CD4-positive, CD25-positive, alpha-beta regulatory T cell (primary cell): ENCODE results near the gene SLC22A17. TPM values are rescaled to one million over a fixed set of nuclear protein-coding genes. Genes with fewer than 3 reads are reported as not detected.

Experiments
- ATAC-seq, 2 donors: fragments of 150-1000 bp; cut with Tn5 transposase; one replicate each; pipeline ENCODE4 v1.10.0; 2021; ENCODE audit warnings: low read depth in 2 of 2, moderate number of reproducible peaks in 2 of 2, moderate library complexity in 1 of 2
- DNase-seq, 3 donors: peaks; one replicate each; pipeline versions ENCODE4 v3.0.0 to v3.0.0-alpha.2; 2012 to 2022; ENCODE audit warnings: mixed read lengths in 1 of 3
- H3K27ac ChIP-seq: one replicate; pipeline ENCODE4 v1.7.0; 2013; ENCODE audit warnings: mild to moderate bottlenecking, low read length; ENCODE audit not compliant: insufficient read depth, poor library complexity, severe bottlenecking
- H3K27me3 ChIP-seq: one replicate; pipeline ENCODE4 v1.7.0; 2013; ENCODE audit warnings: low read length; ENCODE audit not compliant: control insufficient read depth, insufficient read depth
- H3K36me3 ChIP-seq: one replicate; pipeline ENCODE4 v1.7.0; 2013; ENCODE audit warnings: mild to moderate bottlenecking, low read length, moderate library complexity; ENCODE audit not compliant: control insufficient read depth, insufficient read depth
- H3K4me1 ChIP-seq: 2 replicates; pipeline ENCODE4 v1.7.0; 2013; ENCODE audit warnings: mild to moderate bottlenecking, low read length; ENCODE audit not compliant: insufficient read depth, control insufficient read depth, poor library complexity, severe bottlenecking
- H3K4me3 ChIP-seq: one replicate; pipeline ENCODE4 v1.7.0; 2013; ENCODE audit warnings: low read depth, mild to moderate bottlenecking, low read length, moderate library complexity
- H3K9me3 ChIP-seq, 2 experiments: 1 replicate in 1 of 2; 2 replicates in 1 of 2; pipeline ENCODE4 v1.7.0; 2013; ENCODE audit warnings: low read length in 2 of 2, mild to moderate bottlenecking in 1 of 2, moderate library complexity in 1 of 2; ENCODE audit not compliant: control insufficient read depth in 2 of 2
- H3K27ac Mint-ChIP-seq, 3 donors: one replicate each; pipeline ENCODE4 v1.8.0; 2020 to 2022; ENCODE audit warnings: mild to moderate bottlenecking in 3 of 3, mixed read lengths in 3 of 3, moderate library complexity in 2 of 3
- H3K27me3 Mint-ChIP-seq: one replicate; pipeline ENCODE4 v1.8.0; 2022; ENCODE audit warnings: mild to moderate bottlenecking, mixed read lengths
- H3K36me3 Mint-ChIP-seq: one replicate; pipeline ENCODE4 v1.8.0; 2020; ENCODE audit warnings: mixed read lengths
- H3K4me1 Mint-ChIP-seq, 4 donors: one replicate each; pipeline ENCODE4 v1.8.0; 2020 to 2022; ENCODE audit warnings: mixed read lengths in 4 of 4, mild to moderate bottlenecking in 1 of 4
- H3K4me3 Mint-ChIP-seq, 4 donors: one replicate each; pipeline ENCODE4 v1.8.0; 2020 to 2022; ENCODE audit warnings: mild to moderate bottlenecking in 4 of 4, mixed read lengths in 4 of 4, moderate library complexity in 3 of 4
- H3K9me3 Mint-ChIP-seq, 7 donors: one replicate each; pipeline ENCODE4 v1.8.0; 2020 to 2022; ENCODE audit warnings: mixed read lengths in 7 of 7, mild to moderate bottlenecking in 3 of 7, moderate library complexity in 2 of 7
- polyA plus RNA-seq, 4 donors: library from polyadenylated mRNA; unstranded; fragments of 300-500 nt; fragmentation: Illumina TruSeq; gene quantifications; one replicate each; pipeline ENCODE4 v1.2.3, GENCODE V29; 2021
- total RNA-seq: library from RNA; stranded (reverse); gene quantifications from one replicate; pipeline ENCODE4 v1.2.3, GENCODE V29; 2022

Gene SLC22A17
- total and polyA plus RNA-seq, 5 donors from 2014 or later, result 0.94 to 3.2 (median 2.3) TPM

DNA sequence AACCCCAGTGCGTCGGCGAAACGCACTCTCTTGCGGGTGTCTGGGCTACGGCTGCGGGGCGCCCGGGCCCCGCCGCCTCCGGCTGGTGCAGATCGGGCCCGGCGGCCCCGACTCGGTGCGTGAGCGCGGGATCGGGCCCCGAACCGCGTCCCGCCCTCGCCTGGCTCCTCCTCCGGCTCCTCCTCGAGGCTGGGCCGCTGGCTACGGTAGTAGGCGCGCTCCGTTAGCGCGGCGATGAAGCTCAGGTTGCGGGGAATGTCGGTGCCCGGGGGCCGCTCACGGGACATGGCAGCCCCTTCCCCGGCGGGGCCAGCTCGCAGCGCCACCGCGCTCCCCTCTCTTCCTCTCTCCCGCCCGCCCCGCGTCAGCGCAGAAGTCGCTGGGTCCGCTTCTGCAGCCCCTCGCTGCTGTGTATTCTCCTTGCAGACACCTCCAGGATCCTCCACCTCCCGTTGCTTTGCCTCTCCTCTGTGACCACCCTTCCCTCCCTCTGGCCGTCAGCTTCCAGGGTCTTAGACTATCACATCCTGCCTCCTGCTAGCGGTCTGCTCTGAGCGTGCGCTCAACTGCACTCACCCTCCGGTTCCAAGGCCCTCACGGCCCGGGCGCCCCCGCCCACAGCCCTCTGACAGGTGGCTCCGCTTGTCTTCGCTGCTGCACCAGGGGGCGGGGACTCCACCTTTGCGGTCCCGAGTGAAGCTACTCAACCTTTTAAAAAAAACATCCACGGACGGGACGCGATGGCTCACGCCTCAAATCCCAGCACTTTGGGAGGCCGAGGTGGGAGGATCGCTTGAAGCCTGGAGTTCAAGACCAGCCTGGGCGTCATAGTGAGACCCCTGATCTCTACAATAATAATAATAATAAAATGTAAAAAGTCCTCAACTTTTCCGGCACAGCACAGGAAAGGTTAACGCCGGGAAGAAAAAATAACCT, 50.1 kb downstream of the SLC22A17 start, which contains the start of gene PPP1R3E:
Gene PPP1R3E (minus strand): TSS at position 570 of the 936 bp plus-strand sequence. CDS start 283 bp downstream, at position 287.
- H3K36me3 ChIP-seq, result peaks cover 3% of the 10 kb centered on the region
- DNase-seq (peak; percentile 85 to 95 (median 86)), ATAC-seq (peak; percentile 46 to 52)
- H3K4me1 ChIP-seq, result peaks cover 31% of the 10 kb centered on the region
- H3K4me3 ChIP-seq, result peak within 1 kb of the TSS; percentile 83
- peak within 1 kb of the TSS; percentile 97 for H3K27ac ChIP-seq
- H3K9me3 ChIP-seq, result no peaks in the 10 kb centered on the region
- H3K36me3 Mint-ChIP-seq, result peaks cover 5% of the 10 kb centered on the region
- peaks cover 0 to 24% (median 7%) of the 10 kb centered on the region in 4 donors for H3K4me1 Mint-ChIP-seq
- no peaks in the 10 kb centered on the region for H3K27me3 ChIP-seq
- H3K27me3 Mint-ChIP-seq, result peaks cover 39% of the 10 kb centered on the region
- H3K9me3 Mint-ChIP-seq, result peaks cover 0 to 1% (median 0%) of the 10 kb centered on the region in 7 donors
- peak within 1 kb of the TSS; percentile 96 to 100 (median 99) for H3K4me3 Mint-ChIP-seq
- H3K27ac Mint-ChIP-seq, result peak within 1 kb of the TSS; percentile 99 to 100 (median 99)

DNA sequence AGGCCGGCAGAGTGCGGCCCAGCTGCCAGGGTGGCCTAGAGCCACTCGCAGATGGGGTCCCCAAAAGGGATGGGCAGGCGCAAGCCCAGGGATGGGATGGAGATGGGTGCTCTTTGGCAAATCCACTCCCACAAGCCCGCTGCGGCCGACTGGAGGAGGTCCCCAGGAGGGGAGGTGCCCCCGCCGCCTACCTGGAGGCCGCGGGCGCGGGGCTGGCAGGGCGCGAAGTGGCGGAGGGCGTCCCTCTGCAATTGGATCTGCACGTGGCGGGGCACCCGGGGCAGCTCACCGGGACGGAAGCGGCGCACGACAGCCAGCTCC, 50.8 kb downstream of the SLC22A17 start:
- H3K27ac Mint-ChIP-seq, result peak overlapping the region; percentile 96 to 99 (median 97)
- H3K4me3 Mint-ChIP-seq, result peak overlapping the region; percentile 80 to 100 (median 93)
- peak overlapping the region; percentile 97 for H3K27ac ChIP-seq
- H3K27me3 Mint-ChIP-seq, result peaks cover 33% of the 10 kb centered on the region
- no peak overlapping the region for H3K4me3 ChIP-seq
- peaks cover 3% of the 10 kb centered on the region for H3K36me3 ChIP-seq
- H3K36me3 Mint-ChIP-seq, result peaks cover 3% of the 10 kb centered on the region
- H3K27me3 ChIP-seq, result no peaks in the 10 kb centered on the region
- DNase-seq (peak in 1 of 3 donors; percentile 82), ATAC-seq (peak; percentile 13)
- peaks cover 31% of the 10 kb centered on the region for H3K4me1 ChIP-seq
- no peaks in the 10 kb centered on the region for H3K9me3 Mint-ChIP-seq
- no peaks in the 10 kb centered on the region for H3K9me3 ChIP-seq
- peaks cover under 1 to 24% (median 8%) of the 10 kb centered on the region in 4 donors for H3K4me1 Mint-ChIP-seq

DNA sequence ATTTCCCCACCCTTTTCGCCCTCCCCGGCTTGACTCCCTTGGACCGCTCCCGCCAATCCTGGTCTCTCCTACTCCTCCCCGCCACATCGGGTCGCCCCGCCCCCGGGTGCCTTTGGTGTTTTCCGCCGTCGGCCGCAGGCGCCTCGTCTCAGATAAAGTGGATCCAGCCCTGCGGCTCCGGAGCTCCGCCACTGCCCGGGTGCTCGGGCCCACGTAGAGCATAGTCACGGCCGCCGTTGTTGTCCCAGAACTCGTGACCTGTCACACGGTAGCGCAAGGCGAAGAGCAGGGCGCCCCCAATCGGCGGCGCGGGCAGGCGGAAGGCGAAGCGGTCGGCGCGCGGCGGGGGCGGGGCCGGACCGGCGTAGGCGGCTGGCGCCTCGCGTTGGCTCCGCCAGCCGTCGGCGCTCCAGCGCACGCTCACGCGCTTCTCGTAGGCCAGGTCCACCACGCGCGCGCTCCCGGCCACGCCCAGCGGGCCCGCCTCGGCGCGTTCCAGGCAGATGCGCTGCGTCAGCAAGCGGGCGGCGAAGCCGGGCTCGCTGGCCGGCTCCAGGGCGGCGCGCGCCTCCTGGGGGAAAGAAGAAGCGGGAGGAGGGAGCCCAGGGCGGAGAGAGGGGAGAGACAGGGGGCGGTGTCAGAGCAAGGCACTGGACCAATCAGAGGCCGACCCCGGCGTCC, 51.3 kb downstream of the SLC22A17 start:
- peaks cover 3% of the 10 kb centered on the region for H3K36me3 Mint-ChIP-seq
- H3K36me3 ChIP-seq, result peaks cover 3% of the 10 kb centered on the region

DNA sequence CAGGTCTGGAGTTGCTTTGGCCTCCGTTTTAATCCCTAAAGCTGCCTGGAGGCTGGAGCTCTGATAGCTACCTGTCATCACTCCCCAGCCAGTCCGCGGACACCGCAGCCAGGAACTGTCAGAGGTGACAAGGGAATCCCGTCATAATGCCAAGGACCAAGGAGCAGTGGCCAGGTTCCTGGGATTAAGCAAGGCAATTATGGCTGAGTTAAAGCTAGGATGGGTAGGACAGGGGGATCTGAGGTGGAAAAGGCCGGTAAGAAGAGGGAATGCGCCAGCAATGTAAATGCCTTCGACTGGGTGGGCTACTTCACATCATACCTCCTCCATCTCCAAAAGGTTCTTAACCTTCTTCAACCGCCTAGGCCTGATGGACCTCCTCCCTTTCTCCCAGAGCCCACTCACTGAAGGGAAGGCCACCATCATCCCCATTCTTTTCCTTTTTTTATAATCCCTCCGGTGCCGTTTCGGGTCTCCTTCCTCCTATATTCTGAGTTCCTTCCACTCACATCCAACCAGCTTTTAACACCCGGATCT, 51.9 kb downstream of the SLC22A17 start:
- peak overlapping the region; percentile 89 to 99 (median 97) for H3K27ac Mint-ChIP-seq
- H3K27me3 Mint-ChIP-seq, result peaks cover 25% of the 10 kb centered on the region
- no peaks in the 10 kb centered on the region for H3K9me3 ChIP-seq
- H3K4me1 ChIP-seq, result peaks cover 31% of the 10 kb centered on the region
- H3K36me3 ChIP-seq, result peaks cover 3% of the 10 kb centered on the region
- DNase-seq (peak in 2 of 3 donors; percentile 26), ATAC-seq (no peak)
- no peaks in the 10 kb centered on the region for H3K9me3 Mint-ChIP-seq
- H3K27ac ChIP-seq, result peak overlapping the region; percentile 97
- H3K4me3 Mint-ChIP-seq, result peak overlapping the region; percentile 80 to 100 (median 89)
- H3K36me3 Mint-ChIP-seq, result peaks cover 3% of the 10 kb centered on the region
- peak overlapping the region; percentile 92 for H3K4me3 ChIP-seq
- H3K27me3 ChIP-seq, result no peaks in the 10 kb centered on the region
- H3K4me1 Mint-ChIP-seq, result peaks cover 0 to 24% (median 8%) of the 10 kb centered on the region in 4 donors

More for the DNA sequence above, 51.3 kb downstream of the SLC22A17 start:
- peak; percentile 92 to 99 (median 97) for DNase-seq
- peaks cover 3 to 24% (median 8%) of the 10 kb centered on the region in 4 donors for H3K4me1 Mint-ChIP-seq
- H3K9me3 Mint-ChIP-seq, result no peaks in the 10 kb centered on the region
- Histone ChIP-seq H3K4me3 (no peak overlapping the region), H3K4me1 (peaks cover 31% of the 10 kb centered on the region), H3K9me3 (no peaks in the 10 kb centered on the region), H3K27ac (peak overlapping the region; percentile 97), H3K27me3 (no peaks in the 10 kb centered on the region)
- H3K27me3 Mint-ChIP-seq, result peaks cover 31% of the 10 kb centered on the region
- peak overlapping the region; percentile 97 to 99 (median 97) for H3K27ac Mint-ChIP-seq
- peak overlapping the region; percentile 80 to 100 (median 94) for H3K4me3 Mint-ChIP-seq
- ATAC-seq, result peak; percentile 76 to 78

DNA sequence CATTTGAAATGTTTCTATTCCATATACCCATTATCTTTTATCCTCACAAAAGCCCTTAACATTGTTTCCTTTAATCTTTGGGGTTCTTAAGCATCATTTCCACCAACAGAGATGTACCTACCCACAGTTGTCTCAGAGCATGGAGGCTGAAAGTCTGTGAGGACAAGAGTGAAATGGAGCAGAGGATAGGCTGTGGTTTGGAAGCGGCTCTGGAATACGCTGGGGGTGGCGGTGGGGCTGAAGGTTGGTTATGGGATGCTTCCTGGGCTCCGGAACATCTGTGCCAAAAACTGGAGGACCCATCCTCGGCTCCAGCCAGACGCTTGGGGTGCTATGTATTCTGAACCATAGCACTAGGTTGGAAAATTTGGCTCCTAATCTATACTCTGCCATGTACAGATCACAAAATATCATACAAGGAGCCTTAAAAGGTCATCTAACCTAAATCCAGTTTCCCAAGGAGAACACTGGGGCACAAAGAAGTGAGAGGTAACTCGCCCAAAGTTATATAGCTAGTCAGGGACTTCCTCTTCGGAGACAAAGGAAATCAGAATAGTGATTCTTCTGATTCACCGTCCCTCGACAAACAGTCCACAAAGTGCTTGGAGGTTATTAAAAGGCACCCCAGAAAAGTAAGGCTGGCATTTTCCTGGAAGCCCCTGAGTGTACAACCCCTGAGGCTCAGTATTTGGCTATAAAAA, 52.6 kb downstream of the SLC22A17 start:
- Mint-ChIP-seq H3K27me3 (peaks cover 23% of the 10 kb centered on the region), H3K36me3 (peaks cover 3% of the 10 kb centered on the region), H3K27ac (peak overlapping the region; percentile 89 to 99 (median 97)), H3K4me1 (peaks cover 3 to 28% (median 12%) of the 10 kb centered on the region in 4 donors), H3K9me3 (no peaks in the 10 kb centered on the region), H3K4me3 (peak overlapping the region; percentile 80 to 100 (median 89))
- Histone ChIP-seq H3K4me3 (peak overlapping the region; percentile 92), H3K27me3 (no peaks in the 10 kb centered on the region), H3K36me3 (peaks cover 3% of the 10 kb centered on the region), H3K4me1 (peaks cover 36% of the 10 kb centered on the region), H3K27ac (peak overlapping the region; percentile 97), H3K9me3 (no peaks in the 10 kb centered on the region)
- ATAC-seq, result no peak
- no peak for DNase-seq

DNA sequence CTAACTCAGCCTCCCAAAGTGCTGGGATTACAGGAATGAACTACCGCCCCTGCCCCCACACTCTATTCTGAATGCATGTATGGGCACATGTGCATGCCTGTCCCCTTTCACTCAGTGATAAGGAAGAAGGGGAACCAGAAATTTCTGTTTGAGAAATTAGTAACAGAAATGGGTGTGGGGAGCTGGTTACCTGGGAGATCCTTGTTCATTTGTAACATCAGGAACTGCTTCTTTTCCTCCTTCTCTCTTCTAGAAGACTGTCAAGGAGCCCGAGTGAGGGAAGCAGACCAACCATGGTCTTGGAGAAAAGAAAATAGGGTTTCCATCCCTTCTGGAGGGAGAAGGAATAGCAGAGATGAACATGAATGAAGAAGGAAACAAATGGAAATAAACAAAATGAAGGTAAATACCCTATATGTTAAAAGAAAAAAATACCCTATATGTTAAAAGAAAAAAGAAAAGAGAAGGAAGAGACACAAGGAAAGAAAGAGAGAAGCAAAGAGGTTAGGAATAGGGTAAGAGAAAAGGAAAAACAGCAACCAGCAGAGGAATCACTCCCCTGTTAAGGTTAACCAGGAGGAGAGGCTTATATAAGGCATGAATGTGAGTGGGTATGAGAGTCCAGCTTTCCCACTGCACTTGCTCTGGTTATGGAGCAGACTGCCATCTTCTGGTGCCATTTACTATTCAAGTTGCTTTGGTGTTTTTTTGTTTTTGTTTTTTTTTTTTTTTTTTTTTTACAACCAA, 53.3 kb downstream of the SLC22A17 start:
- no peak overlapping the region for H3K4me3 ChIP-seq
- peak overlapping the region; percentile 66 to 100 (median 85) for H3K4me3 Mint-ChIP-seq

More for the DNA sequence above, 53.3 kb downstream of the SLC22A17 start:
- no peak for ATAC-seq
- Histone ChIP-seq H3K36me3 (peaks cover 3% of the 10 kb centered on the region), H3K27ac (peak overlapping the region; percentile 97), H3K9me3 (no peaks in the 10 kb centered on the region), H3K27me3 (no peaks in the 10 kb centered on the region), H3K4me1 (peaks cover 39% of the 10 kb centered on the region)
- Mint-ChIP-seq H3K4me1 (peaks cover 7 to 34% (median 17%) of the 10 kb centered on the region in 4 donors), H3K27me3 (peaks cover 22% of the 10 kb centered on the region), H3K27ac (peak overlapping the region; percentile 65 to 99 (median 89)), H3K36me3 (peaks cover 3% of the 10 kb centered on the region), H3K9me3 (no peaks in the 10 kb centered on the region)
- peak in 1 of 3 donors; percentile 47 for DNase-seq
